ENCODE measurements around the gene HMGXB4.

GRCh38 chr22:35316751-35317150 is 59.5 kb downstream of the HMGXB4 start:
- no peak for TF ChIP-seq POLR2A (IDR thresholded peaks at IDR 0.05; ENCODE audit: low read depth, low read length)
- TF ChIP-seq TAF1 (IDR thresholded peaks at IDR 0.05; ENCODE audit: low read depth, low read length): no peak
- TF ChIP-seq POLR2AphosphoS5 (IDR thresholded peaks at IDR 0.05; ENCODE audit: low read depth, low read length): no peak
- TF ChIP-seq PAX5 (IDR thresholded peaks at IDR 0.05; ENCODE audit: insufficient read depth, low read length, severe bottlenecking): no peak
- TF ChIP-seq SPI1 (IDR thresholded peaks at IDR 0.05; ENCODE audit: low read depth, low read length): no peak
- no peak for TF ChIP-seq POU2F2 (IDR thresholded peaks at IDR 0.05; ENCODE audit: low read depth, low read length)
